HG03565 (cell line): ENCODE results near the gene POMT1.
"Not testable (repeated sequence)": the region's sequence is repeated elsewhere in the genome, so short reads cannot be mapped to it uniquely, and the experiment has no call there.

Source experiments
- ATAC-seq: cut with Tn5 transposase; IDR thresholded peaks from one replicate; pipeline ENCODE4 v1.9.1; 2021; ENCODE audit warnings: mild to moderate bottlenecking, moderate library complexity; ENCODE audit not compliant: unreplicated experiment

Gene POMT1

GRCh38 chr9:131492070-131492469, 10.6 kb upstream of the POMT1 start:
- ATAC-seq = no peak

- no peak for ATAC-seq
These were observed 8.3 kb upstream of the POMT1 start for GRCh38 chr9:131494296-131494870.

GRCh38 chr9:131495785-131496184, 6.9 kb upstream of the POMT1 start:
- ATAC-seq = no peak

- ATAC-seq = no peak
These were observed 5.8 kb upstream of the POMT1 start for GRCh38 chr9:131496844-131497405.

DNA sequence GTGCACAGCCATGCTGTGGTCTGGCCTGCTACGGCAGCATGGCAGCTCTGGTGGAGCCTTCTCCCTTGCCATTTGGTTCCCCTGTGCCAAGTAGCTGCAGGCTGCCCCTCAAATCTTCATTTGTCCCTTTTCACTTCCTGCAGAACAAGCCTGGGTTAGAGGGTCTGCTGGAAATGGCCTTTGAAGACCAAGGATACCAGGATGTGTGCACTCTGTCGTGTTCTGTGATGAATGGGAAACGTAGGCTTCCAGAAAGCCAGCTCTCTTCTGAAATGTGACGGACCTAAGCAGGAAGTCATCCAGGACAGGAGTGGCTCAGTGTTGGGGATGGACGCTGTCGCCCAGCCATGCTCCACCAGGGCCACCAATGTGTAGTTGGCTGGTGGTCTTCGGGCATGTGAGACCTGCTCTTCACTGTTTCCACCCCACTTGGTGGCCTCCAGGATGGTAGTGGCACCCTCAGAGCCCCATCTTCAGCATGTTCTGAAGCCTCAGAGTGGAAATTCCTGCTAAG, 3.4 kb upstream of the POMT1 start:
- ATAC-seq = no peak

GRCh38 chr9:131500377-131500776, 2.3 kb upstream of the POMT1 start:
- no peak for ATAC-seq

GRCh38 chr9:131500939-131501541, 1.7 kb upstream of the POMT1 start:
- no peak for ATAC-seq

DNA sequence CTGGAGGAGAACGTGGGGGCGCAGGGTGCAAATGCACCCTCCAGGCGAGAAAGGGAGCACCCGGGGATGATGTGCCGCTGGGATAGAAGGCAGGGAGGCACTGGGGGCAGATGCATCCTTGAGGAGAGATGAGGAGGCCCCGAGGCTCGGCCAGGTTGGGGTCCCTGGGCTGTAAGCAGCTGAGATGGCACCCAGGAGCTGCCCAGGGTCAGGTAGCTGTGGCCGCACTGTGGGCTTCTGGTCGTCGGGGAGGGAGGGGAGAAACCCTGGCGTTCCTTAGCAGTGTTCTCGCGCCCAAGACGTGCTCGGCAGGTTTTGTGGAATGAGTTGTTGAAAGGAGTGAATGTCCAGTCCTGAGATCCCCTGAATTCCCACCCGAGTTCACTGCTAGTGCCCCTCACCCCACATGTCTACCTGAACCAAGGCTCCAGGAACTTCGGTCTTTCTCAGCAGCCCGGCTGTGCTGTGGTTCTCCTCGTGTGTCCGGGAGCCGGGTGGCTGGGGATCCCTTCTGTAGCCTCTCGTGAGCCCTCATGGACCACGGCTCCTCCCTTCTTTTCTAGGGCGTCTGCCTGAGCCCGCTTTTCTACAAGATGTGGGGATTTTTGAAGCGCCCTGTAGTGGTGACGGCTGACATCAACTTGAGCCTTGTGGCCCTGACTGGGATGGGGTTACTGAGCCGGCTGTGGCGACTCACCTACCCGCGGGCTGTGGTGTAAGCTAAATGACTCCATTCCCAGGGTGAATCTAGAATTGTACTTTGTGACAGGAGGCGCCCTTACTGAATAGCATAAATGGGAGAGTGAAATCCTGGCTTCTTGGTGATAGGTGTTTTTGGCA, 1.1 kb downstream of the POMT1 start:
- no peak for ATAC-seq

- no peak for ATAC-seq
These were observed 2.3 kb downstream of the POMT1 start for GRCh38 chr9:131505012-131505411.

DNA sequence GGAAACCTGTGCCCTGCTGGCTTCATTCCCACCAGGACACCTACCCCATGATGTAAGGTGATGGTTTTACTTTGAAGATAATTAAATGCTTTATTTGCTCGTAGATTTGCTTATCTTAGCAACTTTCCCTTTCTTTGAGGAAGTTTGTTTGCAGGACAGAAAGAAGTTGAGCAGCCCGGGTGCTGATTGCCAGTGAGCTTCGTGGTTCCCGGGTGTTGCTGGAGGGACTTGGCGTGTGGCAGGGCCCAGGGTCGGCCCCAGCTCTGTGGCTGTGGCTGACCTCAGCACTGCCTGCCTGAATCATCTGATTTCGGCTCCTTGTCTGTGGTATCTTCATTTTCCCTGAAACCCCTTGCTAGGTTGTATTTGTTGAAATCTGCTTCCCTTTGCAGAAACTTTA, 8.7 kb downstream of the POMT1 start:
- ATAC-seq = no peak

DNA sequence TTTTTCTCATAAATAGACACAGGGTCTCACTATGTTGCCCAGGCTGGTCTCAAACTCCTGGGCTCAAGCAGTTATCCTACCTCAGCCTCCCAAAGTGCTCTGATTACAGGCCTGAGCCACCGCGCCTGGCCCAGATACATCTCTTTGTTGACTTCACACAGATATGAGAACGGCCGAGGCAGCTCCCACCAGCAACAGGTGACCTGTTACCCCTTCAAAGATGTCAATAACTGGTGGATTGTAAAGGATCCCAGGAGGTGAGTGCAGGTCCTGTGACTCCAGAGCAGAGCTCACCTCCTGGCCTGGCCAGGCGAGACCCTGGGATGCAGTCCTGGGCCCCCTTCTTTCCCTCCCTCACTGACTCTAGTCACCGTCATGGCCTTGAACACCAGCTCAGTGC, 9.2 kb downstream of the POMT1 start:
- ATAC-seq = no peak

GRCh38 chr9:131513177-131513576, 10.5 kb downstream of the POMT1 start:
- ATAC-seq = no peak

GRCh38 chr9:131515559-131516031, 12.9 kb downstream of the POMT1 start:
- ATAC-seq = not testable (repeated sequence)

- ATAC-seq = no peak
These were observed 13.4 kb downstream of the POMT1 start for GRCh38 chr9:131516100-131516499.

DNA sequence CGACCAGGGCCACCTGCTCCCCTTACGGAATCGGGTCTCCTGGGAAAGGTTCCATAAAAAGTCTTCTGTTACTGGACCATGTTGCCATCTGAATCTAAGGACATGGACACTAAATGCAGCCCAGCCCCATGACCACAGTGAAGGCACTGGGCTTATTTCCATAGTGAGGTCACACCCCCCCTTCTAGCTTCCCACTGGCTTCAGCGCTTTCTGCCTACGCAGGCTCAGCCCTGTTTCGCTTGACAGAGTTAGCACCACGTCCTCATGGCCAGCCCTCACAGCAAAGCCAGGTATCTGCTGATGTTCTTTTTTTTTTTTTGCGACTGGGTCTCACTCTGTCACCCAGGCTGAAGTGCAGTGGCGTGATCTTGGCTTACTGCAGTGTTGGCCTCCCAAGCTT, 14.2 kb downstream of the POMT1 start:
- no peak for ATAC-seq

DNA sequence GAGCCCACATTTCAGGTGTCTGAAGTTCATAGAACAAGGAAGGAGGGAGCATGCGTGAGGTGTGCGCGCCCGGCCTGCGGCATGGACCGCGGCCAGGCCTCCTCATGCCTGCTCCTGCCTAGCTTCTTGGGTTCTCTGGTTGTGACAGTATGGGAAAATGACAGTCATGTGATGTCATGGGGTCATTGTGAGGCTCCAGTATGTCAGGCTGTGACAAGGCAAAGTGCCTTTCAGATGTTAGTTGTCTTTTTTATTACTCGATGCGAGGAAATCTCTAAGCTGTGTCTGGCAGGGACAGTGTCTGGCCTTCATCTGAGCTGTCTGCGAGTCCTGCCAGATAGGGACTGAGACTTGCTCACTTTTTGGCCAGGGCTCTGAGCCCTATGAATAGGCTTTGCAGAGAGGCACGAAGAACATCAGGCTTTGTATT, 15.1 kb downstream of the POMT1 start:
- ATAC-seq = no peak

- no peak for ATAC-seq
These were observed 15.8 kb downstream of the POMT1 start for GRCh38 chr9:131518553-131518952.

DNA sequence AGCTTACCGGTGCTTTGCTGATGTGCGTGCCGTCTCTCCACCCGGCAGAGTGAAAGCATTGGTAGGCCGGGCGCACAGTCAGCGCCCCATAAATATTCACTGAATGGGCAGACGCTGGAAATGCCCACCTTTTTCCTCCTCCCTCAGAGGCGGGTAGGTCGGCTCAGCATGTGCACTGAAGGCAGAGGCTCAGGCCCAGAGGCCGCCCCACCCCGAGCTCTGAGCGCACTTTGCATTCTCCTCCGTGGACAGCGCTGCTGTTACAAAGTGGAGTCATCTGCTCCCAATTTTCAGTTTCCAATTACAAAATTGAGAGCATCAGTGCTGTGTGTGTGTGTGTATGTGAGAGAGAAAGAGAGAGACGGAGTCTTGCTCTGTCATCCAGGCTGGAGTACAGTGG, 17.8 kb downstream of the POMT1 start:
- no peak for ATAC-seq

GRCh38 chr9:131521203-131521602, 18.5 kb downstream of the POMT1 start:
- ATAC-seq = no peak

- ATAC-seq = no peak
These were observed 19.1 kb downstream of the POMT1 start for GRCh38 chr9:131521822-131522221.

- no peak for ATAC-seq
These were observed 19.8 kb downstream of the POMT1 start for GRCh38 chr9:131522257-131523085.
